Stimulated activated naive CD8-positive, alpha-beta T cell treated with anti-CD3 and anti-CD28 coated beads, Interleukin-15, Interleukin-2, amounts not matched to agents 100 U/mL and 50 U/mL, for 24 hours (primary cell): ENCODE measurements around the gene OR5B17.
"Not testable (repeated sequence)": the region's sequence is repeated elsewhere in the genome, so short reads cannot be mapped to it uniquely, and the experiment has no call there.

ENCODE experiments used
- ATAC-seq: fragments of 150-1000 bp; cut with Tn5 transposase; one replicate; pipeline ENCODE4 v1.10.0; 2021
- DNase-seq: peaks from one replicate; pipeline ENCODE4 v3.0.0; 2021

Gene OR5B17

DNA sequence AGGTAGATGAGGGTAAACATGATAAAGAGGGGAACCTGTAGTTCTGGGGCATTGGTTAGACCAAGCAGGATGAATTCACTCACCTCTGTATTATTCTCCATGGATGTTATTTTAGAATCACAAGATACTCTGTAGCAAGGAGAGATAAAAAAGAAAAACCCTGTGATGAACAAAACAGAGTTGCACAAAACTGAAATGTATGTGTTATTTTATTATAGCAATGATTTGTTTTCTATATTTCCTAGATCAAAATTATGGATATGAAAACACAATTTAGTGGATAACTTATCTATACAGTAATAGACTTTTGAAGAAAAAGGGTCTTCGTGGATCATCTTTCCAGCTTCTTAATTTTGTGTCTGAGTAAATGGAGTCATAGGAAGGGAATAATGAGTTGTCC is at the start of gene OR5B17:
Gene OR5B17, minus strand, starts transcription at position 101 of the 400 bp plus-strand sequence. Its CDS starts 0 bp downstream, at position 101.
- ATAC-seq (no peak), DNase-seq (no peak)

DNA sequence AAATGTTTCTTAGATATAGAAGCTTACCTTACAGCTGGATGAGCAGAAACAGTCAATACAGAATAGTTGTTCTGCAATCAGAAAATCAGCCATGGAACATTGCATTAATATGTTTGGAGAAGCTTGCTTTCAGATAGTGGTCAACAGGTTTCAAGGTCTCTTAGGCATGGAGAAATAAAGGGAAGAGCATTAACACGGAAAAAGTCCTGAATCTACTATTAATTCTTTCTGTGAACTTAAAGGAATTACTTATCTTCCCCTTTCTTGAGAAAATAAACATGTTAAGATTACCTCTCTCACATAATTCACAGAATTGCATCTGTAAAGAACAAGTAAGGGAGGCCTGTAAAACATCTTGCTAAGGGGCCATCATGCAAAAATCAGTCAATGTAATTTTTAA is 47.9 kb upstream of the OR5B17 start, which contains the start of gene OR5B3:
Gene OR5B3, minus strand, starts transcription at position 101 of the 400 bp plus-strand sequence. CDS start 3,465 bp downstream, outside the sequence.
- ATAC-seq (no peak), DNase-seq (no peak)

DNA sequence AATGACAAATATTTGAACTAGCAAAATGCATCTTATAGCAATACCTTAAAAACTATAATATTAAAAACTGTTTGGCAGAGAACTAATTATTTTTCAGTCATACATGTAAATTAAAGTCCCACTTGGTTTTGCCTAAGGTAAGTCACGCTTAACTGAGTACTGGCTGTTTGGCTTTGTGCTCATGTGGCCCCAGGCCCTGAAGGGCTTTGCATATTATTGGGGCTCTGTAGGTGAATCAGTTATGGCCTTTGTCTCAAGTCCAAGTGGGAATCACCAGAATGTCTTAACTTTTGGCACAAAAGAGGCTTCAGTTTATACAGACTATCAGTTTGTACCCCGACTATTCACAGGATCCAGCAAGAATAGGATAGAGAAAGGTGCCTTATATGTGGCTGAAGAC is 40.8 kb upstream of the OR5B17 start:
- ATAC-seq, DNase-seq: not testable (repeated sequence)

DNA sequence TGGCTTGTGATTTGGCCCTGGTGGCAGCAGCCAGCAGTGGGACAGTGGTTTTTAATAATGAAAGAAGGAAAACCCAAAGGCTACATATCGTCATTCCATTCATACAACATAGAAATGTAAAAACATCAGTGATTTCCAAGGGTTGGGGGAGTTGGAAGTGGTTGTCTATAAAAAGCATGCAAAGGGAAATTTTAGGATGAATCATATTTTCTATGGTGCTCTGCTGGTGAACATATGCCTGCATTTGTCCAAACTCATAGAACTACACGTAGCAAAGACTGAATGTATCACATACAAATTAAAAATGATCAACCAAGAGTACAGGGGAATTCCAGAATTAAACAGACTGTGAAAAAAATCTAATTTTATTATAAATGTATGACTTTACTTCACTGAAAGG is 36.7 kb upstream of the OR5B17 start:
- DNase-seq (no peak), ATAC-seq (peak; percentile 38)

DNA sequence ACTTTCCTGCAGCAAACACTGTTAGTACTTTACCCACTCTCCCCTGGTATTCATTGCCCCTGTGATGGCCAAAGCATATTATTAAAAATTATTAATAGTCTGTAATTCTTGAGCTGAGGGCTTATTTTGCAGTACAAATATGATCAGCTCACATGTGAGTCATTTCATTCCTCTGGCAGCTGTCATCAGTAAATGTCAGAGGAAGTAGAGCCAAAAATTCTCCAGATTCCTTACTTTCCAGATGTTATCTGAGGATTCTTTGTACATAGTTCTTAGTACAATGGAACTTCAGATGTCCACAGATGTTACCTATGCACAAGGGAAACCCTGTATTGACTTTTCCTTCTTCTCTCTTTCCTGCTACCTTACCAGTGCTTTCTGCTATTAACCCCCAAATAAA is 35.3 kb upstream of the OR5B17 start:
- no peak for DNase-seq
- no peak for ATAC-seq

DNA sequence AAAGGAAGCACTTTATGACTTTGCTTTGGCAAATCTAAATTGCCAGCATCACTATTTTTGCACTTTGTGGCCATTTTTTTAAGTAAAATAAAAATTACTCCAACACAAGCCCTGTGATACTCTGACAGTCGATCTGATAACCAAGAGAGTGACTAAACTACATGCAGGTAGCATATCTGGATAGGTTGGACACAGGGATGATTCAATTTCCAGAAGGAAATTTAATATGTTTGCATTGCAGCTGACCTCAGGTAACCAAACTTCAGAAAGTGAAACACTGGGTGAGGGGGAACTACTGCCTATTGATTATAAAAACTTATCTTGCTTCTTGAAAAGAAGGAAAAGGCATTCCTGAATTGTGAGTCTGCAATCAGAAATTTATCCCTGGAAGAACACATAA is 33.9 kb upstream of the OR5B17 start:
- DNase-seq (no peak), ATAC-seq (no peak)

DNA sequence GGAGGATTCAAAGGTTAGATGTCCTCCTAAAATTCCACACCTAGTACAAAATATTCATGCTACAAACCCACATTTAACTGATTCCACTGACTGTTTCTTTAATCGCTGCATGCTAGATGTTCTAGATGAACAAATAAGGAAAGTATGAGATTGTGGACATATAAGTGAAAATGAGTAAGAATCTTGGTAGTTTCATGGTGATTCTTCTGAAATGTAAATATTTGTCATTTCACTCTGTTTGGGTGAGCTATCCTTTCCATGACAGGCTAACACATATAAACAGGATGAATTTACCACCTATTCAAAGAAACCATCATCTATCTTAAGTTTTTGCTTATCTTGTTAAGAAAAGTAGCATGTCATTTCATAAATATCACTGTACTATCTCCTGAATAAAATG is 33.0 kb upstream of the OR5B17 start:
- ATAC-seq (no peak), DNase-seq (no peak)

DNA sequence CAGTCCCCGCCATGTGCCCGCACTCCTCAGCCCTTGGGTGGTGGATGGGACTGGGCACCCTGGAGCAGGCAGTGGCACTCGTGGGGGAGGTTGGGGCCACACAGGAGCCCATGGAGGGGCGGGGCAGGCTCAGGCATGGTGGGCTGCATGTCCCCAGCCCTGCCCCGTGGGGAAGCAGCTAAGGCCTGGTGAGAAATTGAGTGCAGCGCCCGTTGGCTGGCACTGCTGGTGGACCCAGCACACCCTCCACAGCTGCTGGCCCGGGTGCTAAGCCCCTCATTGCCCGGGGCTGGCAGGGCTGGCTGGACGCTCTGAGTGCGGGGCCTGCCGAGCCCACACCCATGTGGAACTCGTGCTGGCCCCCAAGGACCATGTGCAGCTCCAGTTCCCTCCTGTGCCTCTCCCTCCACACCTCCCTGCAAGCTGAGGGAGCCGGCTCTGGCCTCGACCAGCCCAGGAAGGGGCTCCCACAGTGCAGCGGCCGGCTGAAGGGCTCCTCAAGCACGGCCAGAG is 31.7 kb upstream of the OR5B17 start:
- DNase-seq (no peak), ATAC-seq (no peak)

DNA sequence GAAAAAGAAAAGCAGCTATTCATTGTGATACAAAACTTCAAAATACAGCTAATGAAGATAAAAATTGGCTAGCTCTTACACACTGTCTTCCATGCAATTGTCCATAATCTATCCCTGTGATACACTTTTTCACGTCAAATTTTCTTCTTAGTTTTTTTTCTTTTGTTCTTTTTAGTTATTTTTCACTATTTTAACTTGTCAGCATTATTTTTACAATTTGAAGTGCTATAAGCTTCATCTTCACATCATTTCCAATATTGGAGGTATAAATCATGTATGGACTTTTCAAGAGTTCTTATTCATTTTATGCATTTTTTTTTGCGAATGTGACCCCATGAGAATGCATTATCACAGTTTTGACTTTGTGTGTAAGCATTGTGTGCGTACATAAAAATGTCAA is 4.1 kb downstream of the OR5B17 start:
- ATAC-seq (no peak), DNase-seq (no peak)

DNA sequence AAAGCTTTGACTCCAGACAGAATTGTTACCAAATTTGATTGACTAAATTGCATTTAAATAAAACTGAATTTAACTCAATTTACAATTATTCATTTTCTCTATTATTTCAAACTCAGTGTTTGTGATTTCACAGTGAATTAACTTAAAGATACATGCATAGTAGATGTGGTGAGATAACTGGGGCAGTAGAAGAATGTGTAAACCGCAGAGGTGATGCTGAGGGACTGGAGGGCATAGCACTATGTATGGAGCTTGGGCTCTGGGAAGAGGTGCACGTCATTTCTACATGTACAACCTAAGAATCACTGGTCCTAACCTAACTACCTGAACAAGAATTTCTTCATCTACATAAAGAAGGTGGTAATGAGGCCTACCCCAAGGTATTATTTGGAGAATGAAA is 13.7 kb downstream of the OR5B17 start:
- ATAC-seq, result no peak
- no peak for DNase-seq

DNA sequence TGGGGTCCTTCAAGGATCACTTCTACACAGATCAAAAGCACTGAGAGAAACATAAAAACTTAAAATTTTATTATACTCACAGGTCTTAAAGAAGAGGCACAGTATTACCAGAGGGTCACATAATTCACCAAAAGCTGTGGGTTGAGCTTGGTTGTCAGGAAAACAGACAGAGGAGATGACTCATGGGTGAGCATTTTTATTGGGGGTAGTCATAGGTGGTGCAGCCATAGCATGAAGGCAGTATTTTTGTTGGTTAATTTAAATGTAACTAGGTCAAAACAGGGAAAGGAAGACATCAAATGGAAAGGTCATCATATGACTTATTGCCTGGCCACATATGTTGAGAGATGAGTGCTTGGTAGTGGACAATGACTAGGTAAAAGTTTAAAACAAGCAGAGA is 24.2 kb downstream of the OR5B17 start:
- ATAC-seq, result no peak
- DNase-seq, result no peak

DNA sequence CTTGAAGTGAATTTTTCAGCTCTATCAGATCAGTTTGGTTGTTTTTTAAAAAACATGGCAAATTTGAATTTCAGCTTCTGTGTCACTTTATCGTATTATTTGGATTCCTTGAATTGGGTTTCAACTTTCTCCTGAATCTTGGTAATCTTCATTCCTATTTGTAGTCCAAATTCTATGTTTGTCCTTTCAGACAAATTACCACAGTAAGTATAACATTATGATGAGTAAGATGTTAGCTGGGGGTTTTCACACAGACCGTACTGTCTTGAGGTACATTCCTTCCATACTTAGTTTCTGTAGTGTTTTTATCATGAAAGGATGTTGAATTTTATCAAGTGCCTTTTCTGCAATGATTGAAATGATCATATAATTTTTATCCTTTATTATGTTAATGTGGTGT is 28.0 kb downstream of the OR5B17 start:
- DNase-seq (no peak), ATAC-seq (no peak)

DNA sequence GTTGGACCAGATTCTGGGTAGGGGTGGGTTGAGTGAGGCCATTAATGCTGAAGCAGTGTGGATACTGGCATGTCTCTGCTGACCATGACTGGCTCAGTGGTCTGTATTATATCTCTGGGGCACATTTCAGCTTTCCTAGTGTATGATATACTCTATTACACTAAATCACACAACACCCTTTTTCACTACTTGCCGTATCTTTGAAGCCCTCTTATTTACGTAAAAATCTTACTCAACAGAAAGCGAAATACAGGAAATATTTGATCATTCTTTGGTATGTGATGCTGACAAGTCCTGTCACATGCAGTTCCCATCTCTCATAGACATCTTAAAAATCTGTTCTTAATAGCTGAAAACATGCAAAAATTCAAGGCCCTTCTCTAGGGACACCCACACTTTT is 40.3 kb downstream of the OR5B17 start:
- ATAC-seq, result no peak

DNA sequence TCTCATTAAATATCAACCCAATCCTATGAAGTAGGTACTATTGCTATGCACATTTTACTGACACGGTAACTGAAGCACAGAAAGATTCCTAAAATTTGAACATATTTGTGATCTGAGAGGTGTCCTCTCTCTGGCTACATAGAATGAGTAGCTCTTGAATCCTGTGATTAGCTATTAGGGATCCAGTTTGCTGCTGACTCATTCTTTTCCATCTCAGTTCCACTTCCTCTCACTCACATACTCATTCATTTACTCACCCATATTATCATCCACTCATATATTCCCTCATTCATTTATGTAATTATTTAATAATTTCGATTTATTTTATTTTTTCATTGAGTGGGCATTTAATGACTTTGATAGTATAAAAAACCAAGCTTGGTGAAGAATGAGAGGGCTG is 42.7 kb downstream of the OR5B17 start:
- DNase-seq, result no peak
- ATAC-seq, result no peak

More for the DNA sequence above, 40.3 kb downstream of the OR5B17 start:
- no peak for DNase-seq
